H4 (cell line): ENCODE data around the gene RSL1D1. TPM values are rescaled to one million over a fixed set of nuclear protein-coding genes. Genes with fewer than 3 reads are reported as not detected.
"Not testable (repeated sequence)": the region's sequence is repeated elsewhere in the genome, so short reads cannot be mapped to it uniquely, and the experiment has no call there.

Source experiments
- DNase-seq: peaks from one replicate; pipeline ENCODE4 v3.0.0-alpha.2; 2015; ENCODE audit warnings: low spot score
- total RNA-seq: library from RNA; depleted of rRNA; stranded (reverse); fragments of >200 nt; shearing (Covaris generic); gene quantifications from 2 replicates; pipeline ENCODE4 v1.2.3, GENCODE V29; 2014; rRNA removed

RSL1D1 gene
- total RNA-seq, 1 experiment from 2014 or later, result 250 TPM

GRCh38 chr16:11797957-11798299, 53.4 kb downstream of the RSL1D1 start:
- no peak for DNase-seq

- DNase-seq, result peak; percentile 95
Measured at GRCh38 chr16:11797166-11797956, 54.0 kb downstream of the RSL1D1 start, which contains the start of gene ZC3H7A. Gene ZC3H7A, minus strand, starts transcription at chr16:11797258. Its CDS starts 14,904 bp downstream, at chr16:11782354.

GRCh38 chr16:11796227-11797165, 54.8 kb downstream of the RSL1D1 start:
- no peak for DNase-seq

GRCh38 chr16:11795887-11796226, 55.5 kb downstream of the RSL1D1 start:
- DNase-seq, result no peak

- no peak for DNase-seq
Measured at GRCh38 chr16:11794996-11795886, 56.1 kb downstream of the RSL1D1 start.

- DNase-seq, result no peak
Measured at GRCh38 chr16:11794447-11794846, 56.9 kb downstream of the RSL1D1 start.

- no peak for DNase-seq
Measured at GRCh38 chr16:11793840-11794239, 57.5 kb downstream of the RSL1D1 start.

GRCh38 chr16:11792410-11793241, 58.7 kb downstream of the RSL1D1 start:
- no peak for DNase-seq

- DNase-seq, result no peak
Measured at GRCh38 chr16:11791144-11791828, 60.1 kb downstream of the RSL1D1 start.

GRCh38 chr16:11788914-11789313, 62.4 kb downstream of the RSL1D1 start:
- no peak for DNase-seq

- DNase-seq, result not testable (repeated sequence)
Measured at GRCh38 chr16:11784980-11785599, 66.3 kb downstream of the RSL1D1 start.

- not testable (repeated sequence) for DNase-seq
Measured at GRCh38 chr16:11784381-11784780, 67.0 kb downstream of the RSL1D1 start.

- DNase-seq, result no peak
Measured at GRCh38 chr16:11784038-11784369, 67.3 kb downstream of the RSL1D1 start.

Other genes starting within 250 kb of the RSL1D1 start
- 13.7 and 14.9 TPM in 2 replicates for gene SNN, start 183.1 kb downstream of the RSL1D1 start, total RNA-seq
- gene TXNDC11, start 108.7 kb downstream of the RSL1D1 start, total RNA-seq, result 23.7 and 24.4 TPM in 2 replicates
- gene ZC3H7A, start 54.3 kb downstream of the RSL1D1 start, total RNA-seq, result 16.7 and 19.4 TPM in 2 replicates
- gene GSPT1, start 64.4 kb upstream of the RSL1D1 start, total RNA-seq, result 66.2 and 76.1 TPM in 2 replicates
- gene NPIPB2, start 90.5 kb upstream of the RSL1D1 start, total RNA-seq, result 1.0 TPM in 1 of 2 replicates, not detected in the other
- gene TNFRSF17, start 113.7 kb upstream of the RSL1D1 start, total RNA-seq, result not detected in 2 replicates
- 3.8 and 4.8 TPM in 2 replicates for gene SNX29, start 125.2 kb upstream of the RSL1D1 start, total RNA-seq